Upper lobe of right lung (tissue), 1 donor: ENCODE data around the gene ANKLE2. TPM values are rescaled to one million over a fixed set of nuclear protein-coding genes. Genes with fewer than 3 reads are reported as not detected.
A peak's percentile ranks its signal among the peaks of the same experiment; 100 is the strongest.
"Not testable (repeated sequence)": the region's sequence is repeated elsewhere in the genome, so short reads cannot be mapped to it uniquely, and the experiment has no call there.

Source experiments
- ATAC-seq: fragments of 200-7000 bp; cut with Tn5 transposase; one replicate; pipeline ENCODE4 v1.9.1; 2020; ENCODE audit warnings: mild to moderate bottlenecking, moderate library complexity
- DNase-seq: peaks from one replicate; pipeline ENCODE4 v3.0.0-alpha.2; 2020
- H3K27ac ChIP-seq: fragments of 200-600 bp; one replicate; pipeline ENCODE4 v1.8.0; 2022
- H3K27me3 ChIP-seq: fragments of 200-600 bp; one replicate; pipeline ENCODE4 v1.8.0; 2022; ENCODE audit warnings: mild to moderate bottlenecking
- H3K36me3 ChIP-seq: fragments of 200-600 bp; one replicate; pipeline ENCODE4 v1.8.0; 2022
- H3K4me1 ChIP-seq: fragments of 200-600 bp; one replicate; pipeline ENCODE4 v1.8.0; 2022
- H3K4me3 ChIP-seq: fragments of 200-600 bp; one replicate; pipeline ENCODE4 v1.8.0; 2022; ENCODE audit warnings: mild to moderate bottlenecking
- H3K9me3 ChIP-seq: fragments of 200-600 bp; one replicate; pipeline ENCODE4 v1.8.0; 2022
- CTCF ChIP-seq: fragments of 200-600 bp; IDR thresholded peaks from one replicate; pipeline ENCODE4 v1.8.0; 2022; ENCODE audit warnings: antibody characterized with exemption
- intact Hi-C: fragments of 100-400 bp; cut with DNase I; formaldehyde crosslinking; loops from one replicate; pipeline ENCODE4 v1.11.0; 2022
- total RNA-seq: library from RNA; stranded (reverse); fragmentation: NEBNext Ultra II Directional; extraction: Animal tissue kit (Norgen Biotek cat#: 25700); gene quantifications from one replicate; pipeline ENCODE4 v1.2.1, GENCODE V29; 2021
- donor health status: DM: no; HTN: yes; CAD: no; lungs with severe emphysema.

ANKLE2 gene
- total RNA-seq, 1 donor from 2014 or later = 60.2 TPM

DNA sequence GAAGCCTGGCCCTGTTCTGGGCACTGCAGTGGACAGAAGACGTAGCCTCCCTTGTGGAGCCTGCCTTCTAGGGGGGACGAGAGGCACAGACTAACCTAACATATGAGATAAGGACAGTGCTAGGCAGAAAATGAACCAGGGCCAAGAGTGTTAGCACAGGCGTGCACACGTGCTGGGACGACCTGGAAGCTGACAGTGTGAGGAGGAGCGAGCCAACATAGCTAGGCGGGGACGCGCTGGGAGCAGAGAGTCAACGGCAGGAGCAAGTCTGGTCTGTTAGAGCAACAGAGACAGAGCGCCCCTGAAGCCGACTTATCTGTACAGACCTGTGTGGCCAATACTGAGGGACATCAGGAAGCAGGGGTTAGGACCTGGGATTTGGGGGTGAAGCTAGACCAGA, 66.2 kb downstream of the ANKLE2 start:
- Histone ChIP-seq H3K36me3 (peaks cover 9% of the 10 kb centered on the region), H3K4me3 (no peak overlapping the region), H3K4me1 (no peaks in the 10 kb centered on the region), H3K9me3 (no peaks in the 10 kb centered on the region), H3K27ac (no peak overlapping the region), H3K27me3 (no peaks in the 10 kb centered on the region)
- intact Hi-C loops = no loop called here
- ATAC-seq (no peak), DNase-seq (no peak)
- no peak for TF ChIP-seq CTCF

GRCh38 chr12:132694888-132695287, 66.7 kb downstream of the ANKLE2 start:
- H3K27ac ChIP-seq, H3K4me1 ChIP-seq, H3K4me3 ChIP-seq, intact Hi-C loops, ATAC-seq, DNase-seq, H3K9me3 ChIP-seq, H3K36me3 ChIP-seq, H3K27me3 ChIP-seq: not testable (repeated sequence)

DNA sequence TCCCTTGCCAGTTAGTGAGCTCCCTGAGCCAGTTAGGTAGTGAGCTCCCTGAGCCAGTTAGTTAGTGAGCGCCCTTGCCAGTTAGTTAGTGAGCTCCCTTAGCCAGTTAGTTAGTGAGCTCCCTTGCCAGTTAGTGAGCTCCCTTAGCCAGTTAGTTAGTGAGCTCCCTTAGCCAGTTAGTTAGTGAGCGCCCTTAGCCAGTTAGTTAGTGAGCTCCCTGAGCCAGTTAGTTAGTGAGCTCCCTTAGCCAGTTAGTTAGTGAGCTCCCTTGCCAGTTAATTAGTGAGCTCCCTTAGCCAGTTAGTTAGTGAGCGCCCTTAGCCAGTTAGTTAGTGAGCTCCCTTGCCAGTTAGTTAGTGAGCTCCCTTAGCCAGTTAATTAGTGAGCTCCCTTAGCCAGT, 69.6 kb downstream of the ANKLE2 start:
- ATAC-seq, H3K9me3 ChIP-seq, intact Hi-C loops, H3K27me3 ChIP-seq, H3K36me3 ChIP-seq, H3K27ac ChIP-seq, DNase-seq, H3K4me3 ChIP-seq, H3K4me1 ChIP-seq: not testable (repeated sequence)

DNA sequence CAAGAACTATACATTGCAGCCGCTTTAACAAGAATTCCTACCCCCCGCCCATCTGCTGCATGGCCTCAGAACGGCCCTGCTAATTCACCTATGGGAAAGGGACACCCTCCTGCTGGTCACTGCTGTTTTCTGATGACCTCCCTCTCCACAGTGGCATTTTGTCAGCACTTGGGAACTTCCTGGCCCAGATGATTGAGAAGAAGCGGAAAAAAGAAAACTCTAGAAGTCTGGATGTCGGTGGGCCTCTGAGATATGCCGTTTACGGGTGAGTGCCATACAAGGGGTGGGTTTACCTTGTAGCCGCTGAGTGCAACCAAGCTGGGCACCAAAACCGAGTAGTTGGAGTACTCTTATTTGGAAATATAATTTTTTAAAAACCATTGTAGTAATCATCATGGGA, 71.5 kb downstream of the ANKLE2 start:
- no peak overlapping the region for H3K4me3 ChIP-seq
- DNase-seq (no peak), ATAC-seq (no peak)
- H3K27me3 ChIP-seq = no peaks in the 10 kb centered on the region
- H3K4me1 ChIP-seq = peaks cover 8% of the 10 kb centered on the region
- intact Hi-C loops = no loop called here
- no peaks in the 10 kb centered on the region for H3K9me3 ChIP-seq
- no peak for TF ChIP-seq CTCF
- H3K27ac ChIP-seq = no peak overlapping the region
- H3K36me3 ChIP-seq = no peaks in the 10 kb centered on the region

GRCh38 chr12:132689227-132689626, 72.4 kb downstream of the ANKLE2 start:
- Histone ChIP-seq H3K36me3 (no peaks in the 10 kb centered on the region), H3K27me3 (no peaks in the 10 kb centered on the region), H3K27ac (no peak overlapping the region), H3K4me3 (no peak overlapping the region), H3K9me3 (no peaks in the 10 kb centered on the region), H3K4me1 (peaks cover 8% of the 10 kb centered on the region)
- ATAC-seq (no peak), DNase-seq (no peak)
- TF ChIP-seq CTCF = no peak
- intact Hi-C loops = no loop called here

- H3K9me3 ChIP-seq = no peaks in the 10 kb centered on the region
- H3K27me3 ChIP-seq = no peaks in the 10 kb centered on the region
- ATAC-seq (peak; percentile 100), DNase-seq (peak; percentile 98)
- peaks cover 8% of the 10 kb centered on the region for H3K4me1 ChIP-seq
- no peaks in the 10 kb centered on the region for H3K36me3 ChIP-seq
- H3K27ac ChIP-seq = peak within 1 kb of the TSS; percentile 17
- intact Hi-C loops = no loop called here
- no peak for TF ChIP-seq CTCF
- peak within 1 kb of the TSS; percentile 69 for H3K4me3 ChIP-seq
These were observed 74.1 kb downstream of the ANKLE2 start, which contains the start of the genes POLE and PXMP2 for GRCh38 chr12:132687211-132688164. TSS of gene POLE (minus strand) at chr12:132687342. CDS start at chr12:132687315, 27 bp downstream. TSS of gene PXMP2 (plus strand) at chr12:132687587. CDS start at chr12:132687671, 84 bp downstream.
